ENCODE measurements around the gene GRID1.
"Not testable (repeated sequence)": the region's sequence is repeated elsewhere in the genome, so short reads cannot be mapped to it uniquely, and the experiment has no call there.

The GRID1 gene

DNA sequence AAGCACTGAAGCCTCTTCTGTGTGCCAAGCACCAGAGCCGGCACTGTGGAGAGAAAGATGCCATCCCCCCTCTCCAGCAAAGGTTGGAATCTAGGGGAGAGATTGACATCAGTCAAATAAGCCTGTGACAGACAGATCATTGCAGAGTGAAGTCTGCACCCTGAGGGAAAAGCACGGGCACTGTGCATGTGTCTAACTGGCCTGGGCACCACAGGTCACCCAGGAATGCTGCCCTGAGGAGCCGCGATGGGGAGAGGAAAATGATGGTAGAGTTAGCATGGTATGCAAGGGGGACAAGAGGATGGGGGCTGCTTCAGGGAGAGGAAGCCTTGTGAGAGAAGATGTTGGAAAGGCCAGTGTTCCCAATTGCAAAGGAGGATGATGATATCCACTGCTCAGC, 261.0 kb downstream of the GRID1 start:
- DNase-seq (ENCODE audit: low spot score) = no peak

DNA sequence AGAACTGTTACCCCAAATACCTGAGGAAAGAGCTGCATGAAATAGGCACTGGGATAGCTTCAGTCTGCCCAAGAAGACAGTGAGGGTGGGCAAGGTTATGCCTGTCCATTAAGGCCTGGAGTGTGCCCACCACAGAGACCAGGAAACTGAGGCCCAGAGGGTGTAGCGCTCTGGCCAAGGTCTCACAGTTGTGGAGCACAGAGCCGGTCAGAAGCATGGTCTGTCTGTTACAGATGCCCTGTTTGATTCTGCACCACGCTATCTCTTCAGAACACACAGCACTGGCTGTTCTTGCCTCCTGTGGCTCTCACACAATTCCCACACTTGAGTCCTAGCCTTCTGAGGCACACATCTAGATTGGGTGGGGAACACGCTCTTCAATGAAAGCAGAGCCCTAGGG, 261.4 kb downstream of the GRID1 start:
- no peak for DNase-seq (ENCODE audit: low spot score)

DNA sequence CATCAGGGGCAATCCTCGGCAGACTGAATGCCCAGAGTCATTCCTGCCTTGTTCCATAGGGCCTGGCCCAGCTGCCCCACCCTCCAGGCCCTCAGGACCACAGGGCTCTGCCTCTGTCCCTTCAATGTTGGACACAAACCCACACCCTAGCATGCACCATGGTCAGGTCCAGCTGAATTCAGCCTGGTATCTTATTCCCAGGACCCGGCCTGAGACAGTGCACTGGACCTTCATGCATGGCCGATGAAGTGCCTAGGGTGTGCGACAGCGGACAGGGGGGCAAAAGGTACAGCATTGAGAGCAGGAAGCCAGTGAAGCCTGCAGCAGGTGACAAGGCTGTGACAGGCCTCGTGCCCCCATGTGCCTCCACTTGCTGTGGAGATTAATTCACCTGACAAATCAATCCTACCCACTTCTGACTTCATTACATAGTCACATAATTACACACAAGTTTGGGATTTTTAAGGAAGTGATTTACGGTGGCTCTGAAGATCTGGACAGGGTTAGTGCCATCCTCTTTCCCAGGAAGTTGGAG, 261.9 kb downstream of the GRID1 start:
- DNase-seq (ENCODE audit: low spot score) = no peak

DNA sequence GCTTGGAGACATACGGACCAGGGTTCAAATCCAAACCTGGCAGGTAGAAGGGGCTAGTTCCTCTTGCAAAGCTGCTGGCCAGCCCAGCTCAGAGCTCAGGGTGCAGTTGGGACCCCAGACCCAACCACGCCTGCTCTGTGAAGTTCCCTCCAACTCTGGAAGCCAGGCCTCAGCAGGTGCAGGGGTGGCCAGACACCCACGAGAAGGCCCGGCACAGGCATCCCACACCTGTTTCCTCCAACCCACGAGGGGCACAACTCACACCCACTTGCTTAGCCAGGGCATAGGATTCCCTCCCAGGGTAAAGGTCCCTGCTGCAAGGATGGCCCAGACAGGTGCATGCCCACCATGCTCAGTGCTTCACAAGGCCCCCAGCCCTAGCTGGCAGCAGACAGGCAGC, 262.4 kb downstream of the GRID1 start:
- no peak for DNase-seq (ENCODE audit: low spot score)

DNA sequence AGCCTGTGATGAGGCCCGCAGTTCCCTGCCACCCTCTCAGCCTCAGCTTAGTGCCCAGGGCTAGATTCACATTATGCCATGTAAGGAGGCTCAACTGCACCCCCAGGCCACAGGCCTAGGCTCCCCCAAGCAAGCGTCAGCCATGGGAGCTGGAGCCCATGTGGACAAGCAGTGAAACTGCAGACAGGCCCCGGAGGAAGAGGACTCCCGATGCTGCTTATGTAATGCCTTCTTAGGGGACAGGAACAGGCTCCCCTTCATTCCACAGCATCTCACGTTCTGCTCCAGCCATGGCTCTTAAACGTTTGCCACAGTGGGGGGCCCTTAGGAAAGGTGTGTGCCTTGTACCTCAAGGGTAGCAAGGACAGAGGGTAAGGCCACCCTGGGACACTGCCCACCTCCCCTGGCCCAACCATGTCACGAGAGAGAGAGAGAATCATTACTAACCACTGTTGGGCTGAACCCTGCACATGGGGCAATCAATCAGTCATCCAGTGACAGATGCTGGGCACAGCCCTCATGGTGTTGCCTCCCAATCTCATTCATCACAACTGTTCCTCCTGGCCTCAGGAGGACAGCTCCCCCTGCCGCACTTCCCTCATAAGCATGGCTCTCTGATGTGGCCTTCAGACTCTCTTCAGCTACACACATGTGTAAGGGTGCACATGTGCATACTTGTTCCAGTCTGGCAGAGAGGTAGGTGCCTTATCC, 263.0 kb downstream of the GRID1 start:
- no peak for DNase-seq (ENCODE audit: low spot score)

DNA sequence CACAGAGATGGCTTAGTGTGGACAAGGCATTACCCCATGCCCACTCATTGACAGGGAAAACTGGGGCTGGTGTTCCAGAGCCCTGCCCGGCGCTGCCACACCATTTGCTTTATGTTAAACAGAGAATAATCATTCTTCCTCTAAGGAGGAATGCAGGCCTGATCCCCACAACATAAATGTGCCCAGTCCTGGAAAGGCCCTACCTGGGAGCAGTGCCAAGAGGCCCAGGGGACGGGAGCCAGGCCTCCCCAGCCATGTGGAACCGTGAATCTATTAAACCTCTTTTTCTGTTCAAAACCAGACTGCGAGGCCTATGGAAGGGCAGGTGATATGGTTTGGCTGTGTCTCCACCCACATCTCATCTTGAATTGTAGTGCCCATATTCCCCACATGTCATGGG, 264.1 kb downstream of the GRID1 start:
- DNase-seq (ENCODE audit: low spot score) = no peak

DNA sequence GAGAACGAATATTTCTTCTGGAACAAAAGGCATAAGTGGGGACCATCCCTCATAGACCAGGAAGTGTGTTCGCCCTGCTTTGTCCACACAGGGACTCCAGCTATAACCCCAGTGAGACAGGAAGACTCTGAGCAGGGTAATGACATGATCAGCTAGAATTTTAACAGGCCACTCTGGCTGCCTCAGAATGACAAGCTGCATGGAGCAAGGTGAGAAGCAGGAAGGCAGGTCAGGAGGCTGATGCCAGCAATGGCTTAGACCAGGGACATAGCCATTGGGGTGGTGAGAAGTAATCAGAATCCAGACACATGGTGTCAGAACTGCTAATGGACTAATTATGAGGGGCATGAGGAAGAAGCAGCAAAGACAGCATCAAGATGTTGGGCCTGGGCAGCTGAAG, 264.6 kb downstream of the GRID1 start:
- no peak for DNase-seq (ENCODE audit: low spot score)

DNA sequence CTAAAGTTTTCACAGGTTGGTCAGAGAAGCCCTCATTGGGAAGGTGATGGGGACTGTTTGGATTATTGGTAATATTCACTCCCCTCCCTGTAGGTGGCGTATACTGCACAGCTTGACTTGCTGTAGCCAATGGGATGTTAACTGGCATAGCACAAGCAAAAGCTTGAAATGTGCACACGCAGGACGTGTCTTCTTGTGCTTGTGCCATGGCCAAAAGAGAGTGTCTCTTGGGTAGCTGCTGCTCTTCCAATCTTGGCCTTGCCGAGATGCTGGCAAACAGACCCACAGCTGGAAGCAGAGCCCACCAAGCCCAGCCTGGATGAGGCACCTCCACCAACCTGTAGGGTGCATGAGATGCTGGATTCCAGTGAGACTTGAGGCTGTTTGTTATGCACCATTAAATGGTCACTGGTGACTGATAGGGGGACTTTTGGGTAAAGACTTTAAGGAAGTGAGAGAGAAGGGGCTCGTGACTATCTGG, 266.0 kb downstream of the GRID1 start:
- peak; percentile 20 for DNase-seq (ENCODE audit: low spot score)

DNA sequence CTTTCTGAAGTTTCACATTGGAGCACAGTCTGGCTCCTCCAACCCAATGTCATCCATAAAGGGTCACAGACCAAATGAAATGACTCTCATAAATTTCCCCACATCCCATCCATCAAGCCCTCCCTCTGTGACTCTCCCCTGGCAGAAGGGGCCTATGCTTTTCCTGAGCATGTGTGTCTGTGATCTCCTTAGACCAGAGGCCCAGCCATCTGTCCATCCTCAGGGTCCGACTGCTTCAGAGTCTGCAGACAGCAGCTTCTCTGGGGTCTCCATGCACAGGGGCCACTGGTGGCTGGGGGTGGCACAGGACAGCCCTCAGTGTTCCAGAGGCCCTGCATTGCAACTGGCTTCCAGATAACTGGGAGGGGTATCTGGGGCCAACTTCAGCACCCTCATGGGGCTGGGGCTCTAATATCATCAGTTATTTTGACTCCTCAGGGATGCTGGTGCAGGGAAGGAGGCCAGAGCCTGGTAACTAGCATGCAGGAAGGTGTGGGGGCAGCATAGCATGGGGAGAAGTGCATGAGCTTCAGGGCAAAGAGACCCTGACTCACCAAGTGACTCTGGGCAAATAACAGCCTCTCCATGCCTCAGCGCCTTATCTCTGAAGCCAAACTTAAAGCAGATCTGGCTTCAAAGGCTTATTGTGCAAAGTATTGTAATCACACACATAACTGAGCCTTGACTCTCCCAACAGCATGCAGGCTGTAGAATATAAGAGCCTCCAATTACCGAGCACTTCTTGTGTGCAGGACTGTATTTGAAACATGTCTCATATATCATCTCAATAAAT, 266.9 kb downstream of the GRID1 start:
- DNase-seq (ENCODE audit: low spot score) = no peak

DNA sequence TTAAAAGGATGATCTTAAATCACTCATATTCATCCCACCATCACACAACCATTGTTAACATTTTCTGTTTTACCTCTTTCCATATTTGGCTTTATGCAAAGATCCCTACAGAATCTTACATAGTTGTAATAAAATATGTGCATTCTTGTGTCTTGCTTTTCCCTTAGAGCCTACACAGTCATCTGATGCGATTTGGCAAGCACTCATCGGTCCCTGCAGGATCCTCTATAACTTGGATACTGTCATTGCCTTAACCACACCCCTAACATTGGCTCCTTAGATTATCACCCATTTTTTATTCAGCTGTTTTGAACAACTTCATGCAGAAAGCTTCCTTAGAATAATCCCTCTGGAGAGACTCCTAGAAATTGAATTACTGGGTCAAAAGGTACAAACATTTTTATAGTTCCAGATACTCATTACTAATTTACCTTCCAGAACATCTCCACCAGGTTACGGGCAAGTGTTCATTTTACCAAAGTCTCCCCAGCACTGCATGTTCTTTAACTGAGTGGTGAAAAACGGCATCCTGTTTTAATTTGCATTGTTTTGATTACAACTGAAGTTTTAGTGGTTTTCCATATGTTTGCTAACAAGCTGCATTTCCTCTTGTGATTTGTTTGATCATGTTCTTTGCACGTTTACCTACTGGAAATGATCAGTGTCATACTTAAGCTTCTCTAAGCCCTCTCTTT, 268.3 kb downstream of the GRID1 start:
- DNase-seq (ENCODE audit: low spot score) = no peak

DNA sequence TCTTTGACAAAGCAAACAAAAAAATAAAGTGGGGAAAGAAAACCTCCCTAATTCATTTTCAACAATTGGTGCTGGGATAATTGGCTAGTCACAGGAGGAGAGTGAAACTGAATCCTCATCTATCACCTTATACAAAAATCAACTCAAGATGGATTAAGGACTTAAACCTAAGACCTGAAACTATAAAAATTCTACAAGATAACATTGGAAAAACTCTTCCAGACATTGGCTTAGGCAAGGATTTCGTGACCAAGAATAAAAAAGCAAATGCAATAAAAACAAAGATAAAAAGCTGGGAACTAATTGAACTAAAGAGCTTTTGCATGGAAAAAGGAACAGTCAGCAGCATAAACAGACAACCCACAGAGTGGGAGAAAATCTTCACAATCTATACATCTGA, 271.5 kb downstream of the GRID1 start:
- not testable (repeated sequence) for DNase-seq (ENCODE audit: low spot score)

DNA sequence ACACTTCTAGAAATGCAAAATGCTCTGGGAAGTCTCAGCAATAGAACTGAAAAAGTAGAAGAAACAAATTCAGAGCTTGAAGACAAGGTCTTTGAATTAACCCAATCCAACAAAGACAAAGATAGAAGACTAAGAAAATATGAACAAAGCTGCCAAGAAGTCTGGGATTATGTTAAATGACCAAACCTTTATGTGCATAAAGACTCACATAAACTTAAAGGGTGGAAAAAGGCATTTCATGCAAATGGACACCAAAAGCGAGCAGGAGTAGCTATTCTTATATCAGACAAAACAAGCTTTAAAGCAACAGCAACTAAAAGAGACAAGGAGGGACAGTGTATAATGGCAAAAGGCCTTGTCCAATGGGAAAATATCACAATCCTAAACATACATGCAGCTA, 274.3 kb downstream of the GRID1 start:
- not testable (repeated sequence) for DNase-seq (ENCODE audit: low spot score)

DNA sequence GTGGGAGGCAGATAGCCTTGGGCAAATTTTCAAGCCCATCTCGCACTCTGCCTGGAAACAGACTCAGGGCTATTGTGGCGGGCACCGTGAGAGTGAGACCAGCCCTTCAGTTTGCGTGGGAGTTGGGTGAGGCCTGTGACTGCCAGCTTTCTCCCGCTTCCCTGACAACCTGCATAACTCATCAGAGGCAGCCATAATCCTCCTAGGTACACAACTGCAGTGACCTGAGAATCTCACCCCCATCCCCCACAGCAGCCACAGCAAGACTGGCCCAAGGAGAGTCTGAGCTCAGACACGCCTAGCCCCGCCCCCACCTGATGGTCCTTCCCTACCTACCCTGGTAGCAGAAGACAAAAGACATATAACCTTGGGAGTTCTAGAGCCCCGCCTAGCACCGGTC, 275.4 kb downstream of the GRID1 start:
- DNase-seq (ENCODE audit: low spot score) = no peak

DNA sequence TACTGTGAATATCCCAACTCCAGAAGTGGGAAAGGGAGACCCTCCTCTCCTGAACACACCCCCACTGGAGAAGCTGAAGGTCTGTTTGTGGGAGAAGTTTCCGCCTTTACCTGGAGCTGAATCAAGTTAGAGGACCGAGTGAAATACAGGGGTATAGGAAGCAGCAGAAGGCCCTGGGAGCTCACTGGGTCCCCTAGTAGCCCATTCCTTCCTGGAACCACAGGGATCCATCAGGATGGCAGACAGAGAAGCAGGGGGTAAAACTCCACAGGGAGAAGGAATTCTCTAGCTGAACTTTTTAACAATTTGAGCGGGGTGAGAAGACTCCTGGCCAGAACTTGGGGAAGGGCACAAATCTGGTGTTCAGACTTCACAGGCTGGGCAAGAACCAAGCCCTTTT, 275.8 kb downstream of the GRID1 start:
- DNase-seq (ENCODE audit: low spot score) = no peak

DNA sequence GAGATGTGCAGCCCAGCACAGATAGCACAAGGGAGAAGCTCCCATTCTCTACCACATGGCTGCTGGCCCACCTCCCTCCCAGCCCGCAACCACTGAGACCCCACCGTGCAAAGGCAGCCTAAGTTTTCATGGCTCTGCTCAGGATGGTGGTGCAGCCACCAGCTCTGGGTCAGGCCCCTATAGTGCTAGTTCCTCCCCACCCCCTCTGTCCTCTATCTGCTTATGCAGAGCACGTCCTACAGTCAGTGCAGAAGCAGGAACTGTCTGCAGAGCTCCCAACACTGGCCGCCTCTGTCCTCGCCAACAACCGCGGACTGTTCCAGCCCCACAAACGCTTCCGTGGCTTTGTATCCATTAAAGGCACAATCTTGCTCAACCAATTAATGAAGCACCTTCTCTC, 278.9 kb downstream of the GRID1 start:
- DNase-seq (ENCODE audit: low spot score) = no peak

DNA sequence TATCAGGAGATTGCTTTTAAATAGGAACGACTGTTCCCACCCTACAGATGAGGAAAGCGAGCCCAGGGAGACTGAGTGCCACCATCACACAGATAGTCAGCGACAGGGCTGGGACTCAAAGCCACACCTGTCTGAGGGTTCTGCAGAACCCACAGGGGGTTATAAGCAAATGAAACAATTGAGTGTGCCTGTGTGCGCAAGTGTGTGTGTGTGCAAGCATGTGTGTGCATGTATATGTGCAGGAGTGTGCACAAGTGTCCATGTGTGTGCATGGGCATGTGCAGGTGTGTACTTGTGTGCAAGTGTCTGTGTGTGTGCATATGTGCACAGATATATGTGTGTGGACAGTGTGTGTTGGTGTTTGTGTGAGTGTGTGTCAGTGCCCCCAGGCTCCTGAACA, 280.2 kb downstream of the GRID1 start:
- no peak for DNase-seq (ENCODE audit: low spot score)

DNA sequence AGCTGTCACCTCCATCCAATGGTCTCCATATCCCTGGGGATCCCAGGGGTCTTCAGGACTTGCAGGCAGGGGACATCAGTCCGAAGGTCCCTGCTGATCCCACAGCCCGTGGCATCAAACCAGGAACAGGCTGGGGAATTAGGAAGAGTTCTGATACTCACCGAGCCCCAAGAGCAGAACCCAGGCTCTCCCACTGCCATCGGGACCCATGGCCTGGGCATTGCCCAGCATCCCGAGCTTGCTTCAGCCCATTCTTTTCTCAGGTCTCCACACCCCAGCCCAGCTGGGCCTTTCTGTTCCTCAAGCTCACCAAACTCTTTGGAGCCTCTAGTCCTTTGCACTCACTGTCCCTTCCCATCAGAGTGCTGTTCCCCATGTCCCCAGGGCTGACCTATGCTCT, 280.9 kb downstream of the GRID1 start:
- no peak for DNase-seq (ENCODE audit: low spot score)

DNA sequence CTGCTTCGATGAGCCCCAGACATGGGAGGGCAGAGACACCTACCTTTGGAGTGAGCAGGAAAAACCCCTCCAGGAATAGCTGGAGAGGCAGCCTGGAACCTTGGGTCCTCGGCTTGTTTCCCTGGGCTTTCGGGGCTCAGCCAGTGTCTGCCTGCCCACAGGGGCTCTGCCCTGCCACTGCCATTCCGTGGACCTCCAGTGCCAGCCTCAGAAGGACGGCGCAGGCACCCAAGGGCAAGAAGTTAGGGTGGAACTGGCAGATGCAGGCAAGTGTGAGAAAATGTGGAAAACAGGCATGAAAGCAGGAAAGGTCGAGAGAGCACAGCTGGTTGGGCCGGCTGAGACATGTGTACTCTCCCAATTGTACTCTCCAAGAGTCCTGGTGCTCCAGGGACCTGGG, 281.5 kb downstream of the GRID1 start:
- no peak for DNase-seq (ENCODE audit: low spot score)

DNA sequence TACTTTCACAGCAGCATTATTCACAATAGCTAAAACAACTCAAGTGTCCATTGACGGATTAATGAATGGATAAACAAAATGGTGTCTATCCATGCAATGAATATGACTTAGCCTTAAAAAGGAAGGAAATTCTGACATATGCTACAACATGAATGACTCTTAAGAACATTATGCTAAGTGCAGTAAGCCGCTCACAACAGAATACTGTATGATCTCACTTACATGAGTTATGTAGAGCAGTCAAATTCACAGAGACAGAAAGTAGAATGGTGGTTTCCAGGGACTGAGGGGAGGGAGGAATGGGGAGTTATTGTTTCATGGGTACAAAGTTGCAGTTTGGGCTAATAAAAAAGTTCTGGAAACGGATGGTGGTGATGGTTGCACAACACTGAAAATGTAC, 282.0 kb downstream of the GRID1 start:
- DNase-seq (ENCODE audit: low spot score) = no peak

DNA sequence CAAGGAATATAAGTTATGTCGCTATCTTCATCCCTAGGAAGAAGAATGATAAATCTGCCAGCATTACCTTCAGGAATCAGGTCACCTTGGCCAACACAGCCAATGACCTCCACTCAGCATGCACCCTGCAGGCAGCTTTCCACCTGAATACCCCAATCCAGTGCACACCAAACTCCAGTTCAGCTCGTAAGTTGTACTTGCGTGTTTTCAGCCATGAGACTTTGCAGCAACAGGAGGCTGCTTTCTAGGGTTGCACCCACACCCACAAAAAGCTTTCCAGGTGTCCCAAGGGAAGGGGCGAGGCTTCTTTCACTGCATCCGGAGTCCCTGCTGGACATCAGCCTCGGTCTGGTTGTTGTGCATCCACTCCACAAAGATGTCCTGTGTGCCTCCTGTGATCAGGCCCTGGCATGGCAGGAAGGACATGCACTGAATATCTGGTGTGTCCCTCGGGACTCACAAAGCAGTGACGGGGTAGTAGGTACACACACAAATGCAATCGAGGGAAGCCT, 282.9 kb downstream of the GRID1 start:
- DNase-seq (ENCODE audit: low spot score) = no peak

DNA sequence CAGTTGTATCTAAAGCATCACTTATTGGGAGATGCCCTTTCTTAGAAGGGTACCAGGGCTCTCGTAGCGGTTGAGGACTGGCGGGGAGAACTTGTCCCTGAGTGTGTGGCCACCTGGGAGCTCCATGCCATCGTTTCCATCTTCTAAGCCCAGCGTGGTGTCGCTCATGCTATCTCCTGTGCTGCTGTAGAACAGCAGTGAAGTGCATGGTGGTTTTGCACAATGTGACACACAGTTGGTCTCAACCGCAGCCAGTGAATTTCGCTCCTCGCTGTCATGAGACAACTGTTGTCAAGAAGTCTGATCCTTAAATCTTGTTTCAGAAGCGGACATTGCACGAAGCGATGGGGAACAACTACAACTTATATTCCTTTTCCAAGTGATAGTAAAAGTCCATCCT, 283.4 kb downstream of the GRID1 start:
- no peak for DNase-seq (ENCODE audit: low spot score)

DNA sequence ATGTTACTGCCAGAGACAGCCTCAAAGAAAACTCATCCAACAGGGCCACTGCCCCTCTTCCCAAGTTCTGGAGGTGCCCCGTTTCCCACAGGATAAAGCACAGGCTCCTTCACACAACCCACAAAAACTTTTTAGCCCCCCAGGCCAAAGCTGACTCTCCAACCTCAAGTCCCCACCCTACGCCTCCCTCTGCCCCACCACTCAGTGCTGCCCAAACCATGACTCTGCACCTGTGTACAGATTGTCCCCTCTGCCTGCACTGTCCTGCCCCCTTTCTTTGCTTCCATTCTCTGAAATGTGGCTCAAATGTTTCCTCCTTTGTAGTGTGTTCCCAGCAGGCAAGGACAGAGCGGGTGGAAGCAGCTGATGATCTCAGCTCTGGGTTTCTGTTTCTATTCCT, 284.0 kb downstream of the GRID1 start:
- DNase-seq (ENCODE audit: low spot score) = no peak

DNA sequence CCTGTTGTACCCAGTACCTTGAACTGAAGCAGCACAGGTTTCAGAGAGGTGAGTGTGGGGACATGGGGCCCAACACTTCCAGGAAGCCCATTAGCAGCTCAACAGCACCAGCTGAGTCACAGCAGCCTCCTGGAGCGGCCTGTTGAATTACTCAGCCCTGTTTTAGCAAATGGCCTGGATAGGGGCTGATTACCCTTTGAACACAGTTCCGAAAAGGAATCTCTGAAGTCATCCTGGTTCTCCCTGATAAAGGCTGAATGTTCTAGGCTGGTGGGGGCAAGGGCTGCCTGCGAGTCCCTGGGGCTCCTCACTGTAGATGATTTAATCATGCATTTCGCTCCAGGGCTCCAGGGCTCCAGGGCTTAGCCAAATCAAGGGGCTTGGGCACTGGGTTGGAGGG, 287.5 kb downstream of the GRID1 start:
- DNase-seq (ENCODE audit: low spot score) = no peak
